Thoracic aorta (tissue), 2 donors: Measurements from ENCODE around the gene PLXNA2. TPM values are rescaled to one million over a fixed set of nuclear protein-coding genes. Genes with fewer than 3 reads are reported as not detected.

Source experiments
- ATAC-seq: fragments of 150-250 bp; one replicate; pipeline ENCODE4 v1.8.0; 2017; ENCODE audit warnings: low read depth; ENCODE audit not compliant: insufficient number of reproducible peaks, low FRiP score
- DNase-seq: peaks from one replicate; pipeline ENCODE4 v3.0.0-alpha.2; 2020; ENCODE audit warnings: low spot score
- H3K27ac ChIP-seq, 2 donors: fragments of 200-600 bp; sonication (generic); 1 replicate in 1 of 2; 2 replicates in 1 of 2; pipeline ENCODE4 v1.5.1; 2016; ENCODE audit warnings: mild to moderate bottlenecking in 2 of 2, moderate library complexity in 2 of 2
- H3K27me3 ChIP-seq: fragments of 200-600 bp; sonication (generic); replicated peaks from 2 replicates; pipeline ENCODE4 v1.6.0; 2016; ENCODE audit warnings: mild to moderate bottlenecking; ENCODE audit not compliant: insufficient read depth
- H3K36me3 ChIP-seq: fragments of 200-600 bp; sonication (generic); one replicate; pipeline ENCODE4 v1.5.1; 2016
- H3K4me1 ChIP-seq, 2 donors: fragments of 200-600 bp; sonication (generic); 1 replicate in 1 of 2; 2 replicates in 1 of 2; pipeline versions ENCODE4 v1.5.1 to v1.6.0; 2016; ENCODE audit warnings: low read depth in 2 of 2, mild to moderate bottlenecking in 1 of 2; ENCODE audit not compliant: control insufficient read depth in 1 of 2
- H3K4me3 ChIP-seq: fragments of 200-600 bp; sonication (generic); 2 replicates; pipeline ENCODE4 v1.5.1; 2016; ENCODE audit warnings: mild to moderate bottlenecking
- H3K9me3 ChIP-seq: fragments of 200-600 bp; sonication (generic); 2 replicates; pipeline ENCODE4 v1.5.1; 2016
- CTCF ChIP-seq: fragments of 200-600 bp; sonication (generic); IDR thresholded peaks from one replicate; pipeline ENCODE4 v1.5.1; 2019; ENCODE audit warnings: antibody characterized with exemption
- total RNA-seq, 2 donors: library from RNA; depleted of rRNA; stranded (reverse); fragments of >200 nt; gene quantifications; one replicate each; pipeline versions ENCODE4 v1.1.0 to v1.2.3, GENCODE V29; 2016

Gene PLXNA2
- total RNA-seq, 2 donors from 2014 or later = 30.2 to 62.2 TPM

GRCh38 chr1:208002078-208002477, 242.1 kb downstream of the PLXNA2 start:
- no peak for TF ChIP-seq CTCF
- Histone ChIP-seq H3K4me1 (peaks cover 0 to 5% of the 10 kb centered on the region in 2 donors), H3K36me3 (no peaks in the 10 kb centered on the region), H3K27me3 (no peaks in the 10 kb centered on the region), H3K4me3 (no peak overlapping the region), H3K9me3 (no peaks in the 10 kb centered on the region), H3K27ac (no peak overlapping the region)
- DNase-seq (no peak), ATAC-seq (no peak)

GRCh38 chr1:208000504-208000903, 243.7 kb downstream of the PLXNA2 start:
- Histone ChIP-seq H3K9me3 (no peaks in the 10 kb centered on the region), H3K27me3 (no peaks in the 10 kb centered on the region), H3K36me3 (no peaks in the 10 kb centered on the region), H3K27ac (no peak overlapping the region), H3K4me1 (peaks cover 0 to 5% of the 10 kb centered on the region in 2 donors), H3K4me3 (no peak overlapping the region)
- ATAC-seq = no peak
- DNase-seq = no peak
- TF ChIP-seq CTCF = no peak

- ATAC-seq (no peak), DNase-seq (no peak)
- Histone ChIP-seq H3K9me3 (no peaks in the 10 kb centered on the region), H3K4me1 (peaks cover 0 to 5% of the 10 kb centered on the region in 2 donors), H3K4me3 (no peak overlapping the region), H3K27me3 (no peaks in the 10 kb centered on the region), H3K27ac (no peak overlapping the region), H3K36me3 (no peaks in the 10 kb centered on the region)
- TF ChIP-seq CTCF = no peak
Observed at GRCh38 chr1:207999972-208000371, 244.2 kb downstream of the PLXNA2 start.

- no peaks in the 10 kb centered on the region for H3K36me3 ChIP-seq
- no peak for DNase-seq
- no peaks in the 10 kb centered on the region for H3K27me3 ChIP-seq
- no peak for TF ChIP-seq CTCF
- no peak for ATAC-seq
- peaks cover 0 to under 1% of the 10 kb centered on the region in 2 donors for H3K4me1 ChIP-seq
- H3K4me3 ChIP-seq = no peak overlapping the region
- H3K27ac ChIP-seq = no peak overlapping the region
- no peaks in the 10 kb centered on the region for H3K9me3 ChIP-seq
Observed at GRCh38 chr1:207999274-207999915, 244.8 kb downstream of the PLXNA2 start.

GRCh38 chr1:207998691-207999090, 245.5 kb downstream of the PLXNA2 start:
- ATAC-seq (no peak), DNase-seq (no peak)
- Histone ChIP-seq H3K4me3 (no peak overlapping the region), H3K27ac (no peak overlapping the region), H3K27me3 (no peaks in the 10 kb centered on the region), H3K9me3 (no peaks in the 10 kb centered on the region), H3K4me1 (no peaks in the 10 kb centered on the region), H3K36me3 (no peaks in the 10 kb centered on the region)
- no peak for TF ChIP-seq CTCF
